MM.1S (cell line): ENCODE data around the gene ADGRE2.
"Not testable (repeated sequence)": the region's sequence is repeated elsewhere in the genome, so short reads cannot be mapped to it uniquely, and the experiment has no call there.

Experiments
- DNase-seq: peaks from one replicate; pipeline ENCODE4 v3.0.0-alpha.2; 2015
- H2AFZ ChIP-seq: fragments of 300-600 bp; sonication (generic); 2 replicates; pipeline ENCODE4 v1.6.0; 2016; ENCODE audit warnings: antibody characterized with exemption, low read length
- H3F3A ChIP-seq: fragments of 300-600 bp; sonication (generic); 2 replicates; pipeline ENCODE4 v1.6.1; 2016; ENCODE audit warnings: mild to moderate bottlenecking, antibody characterized with exemption, low read length, moderate library complexity, mixed read lengths; ENCODE audit not compliant: insufficient read depth
- H3K27ac ChIP-seq: fragments of 300-600 bp; sonication (generic); 2 replicates; pipeline ENCODE4 v1.5.1; 2016; ENCODE audit warnings: mild to moderate bottlenecking, low read length
- H3K27me3 ChIP-seq: fragments of 300-600 bp; sonication (generic); replicated peaks from 2 replicates; pipeline ENCODE4 v1.6.0; 2016; ENCODE audit warnings: low read length; ENCODE audit not compliant: insufficient read depth
- H3K36me3 ChIP-seq: fragments of 300-600 bp; sonication (generic); replicated peaks from 2 replicates; pipeline ENCODE4 v1.6.1; 2016; ENCODE audit warnings: mild to moderate bottlenecking, low read length, mixed read lengths; ENCODE audit not compliant: insufficient read depth
- H3K4me1 ChIP-seq: fragments of 300-600 bp; sonication (generic); 2 replicates; pipeline ENCODE4 v1.6.1; 2016; ENCODE audit warnings: low read length, mixed read lengths
- H3K4me2 ChIP-seq: fragments of 300-600 bp; sonication (generic); 2 replicates; pipeline ENCODE4 v1.6.0; 2016; ENCODE audit warnings: low read depth, low read length
- H3K4me3 ChIP-seq: fragments of 300-600 bp; sonication (generic); 2 replicates; pipeline ENCODE4 v1.5.1; 2016; ENCODE audit warnings: low read length, mixed read lengths
- H3K79me2 ChIP-seq: fragments of 300-600 bp; sonication (generic); 2 replicates; pipeline ENCODE4 v1.6.1; 2016; ENCODE audit warnings: mixed run types, low read length, mixed read lengths
- H3K9ac ChIP-seq: fragments of 300-600 bp; sonication (generic); 2 replicates; pipeline ENCODE4 v1.6.1; 2016; ENCODE audit warnings: low read length, mixed read lengths
- H3K9me2 ChIP-seq: fragments of 300-600 bp; sonication (generic); replicated peaks from 2 replicates; pipeline ENCODE4 v1.6.1; 2016; ENCODE audit warnings: mild to moderate bottlenecking, low read length, mixed read lengths; ENCODE audit not compliant: insufficient read depth
- H3K9me3 ChIP-seq: fragments of 300-600 bp; sonication (generic); replicated peaks from 2 replicates; pipeline ENCODE4 v1.6.1; 2016; ENCODE audit warnings: mild to moderate bottlenecking, low read length, mixed read lengths; ENCODE audit not compliant: insufficient read depth
- H4K20me1 ChIP-seq: fragments of 300-600 bp; sonication (generic); 2 replicates; pipeline ENCODE4 v1.6.1; 2016; ENCODE audit warnings: mild to moderate bottlenecking, low read length, moderate library complexity, mixed read lengths; ENCODE audit not compliant: insufficient read depth
- EZH2 ChIP-seq: fragments of 300-600 bp; sonication (generic); optimal IDR thresholded peaks from 2 replicates; pipeline ENCODE3; 2017; ENCODE audit warnings: low read depth, mild to moderate bottlenecking, antibody characterized with exemption, low read length, mixed read lengths
- EZH2phosphoT487 ChIP-seq: fragments of 300-600 bp; sonication (generic); IDR thresholded peaks from 2 replicates; pipeline ENCODE4 v1.6.1; 2018; ENCODE audit warnings: antibody characterized with exemption, low read length
- TF ChIP-seq, protein P1 (sequence below): fragments of 300-600 bp; sonication (generic); IDR thresholded peaks from 2 replicates; pipeline ENCODE4 v1.5.1; 2016; ENCODE audit warnings: antibody characterized with exemption, low read length, mixed read lengths

The ADGRE2 gene

DNA sequence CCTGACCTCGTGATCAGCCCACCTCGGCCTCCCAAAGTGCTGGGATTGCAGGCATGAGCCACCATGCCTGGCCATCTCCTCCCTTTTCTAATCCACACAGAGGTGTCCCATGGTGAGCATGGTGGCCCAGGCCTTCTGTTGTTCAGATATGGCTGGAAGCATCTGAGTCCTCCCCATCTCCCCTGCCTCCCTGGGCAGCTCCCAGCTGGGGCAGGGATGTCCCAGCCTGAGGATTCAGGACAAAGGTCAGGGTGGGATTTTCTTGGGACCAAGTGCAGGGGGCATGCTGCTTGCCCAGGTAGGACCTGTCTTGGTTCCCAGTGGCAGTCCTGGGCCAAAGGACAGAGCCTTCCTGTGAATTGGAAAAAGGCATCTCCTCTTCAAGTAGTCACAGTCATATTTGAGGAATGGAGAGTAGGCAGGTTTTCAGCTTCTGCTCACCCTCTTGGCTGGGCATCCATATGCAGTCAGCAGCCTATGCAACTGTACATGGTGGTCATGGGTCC lies 10.8 kb downstream of the ADGRE2 start:
- Histone ChIP-seq H3K36me3 (no peaks in the 10 kb centered on the region), H3K4me1 (no peaks in the 10 kb centered on the region), H3K9me2 (no peaks in the 10 kb centered on the region), H3K9ac (no peak overlapping the region), H3K79me2 (no peaks in the 10 kb centered on the region), H3K27me3 (peaks cover 34% of the 10 kb centered on the region), H2AFZ (no peak overlapping the region), H4K20me1 (no peaks in the 10 kb centered on the region), H3K4me2 (no peak overlapping the region), H3K4me3 (no peak overlapping the region), H3K9me3 (no peaks in the 10 kb centered on the region), H3K27ac (no peak overlapping the region), H3F3A (no peaks in the 10 kb centered on the region)
- no peak for DNase-seq
- TF ChIP-seq, protein P1, sequence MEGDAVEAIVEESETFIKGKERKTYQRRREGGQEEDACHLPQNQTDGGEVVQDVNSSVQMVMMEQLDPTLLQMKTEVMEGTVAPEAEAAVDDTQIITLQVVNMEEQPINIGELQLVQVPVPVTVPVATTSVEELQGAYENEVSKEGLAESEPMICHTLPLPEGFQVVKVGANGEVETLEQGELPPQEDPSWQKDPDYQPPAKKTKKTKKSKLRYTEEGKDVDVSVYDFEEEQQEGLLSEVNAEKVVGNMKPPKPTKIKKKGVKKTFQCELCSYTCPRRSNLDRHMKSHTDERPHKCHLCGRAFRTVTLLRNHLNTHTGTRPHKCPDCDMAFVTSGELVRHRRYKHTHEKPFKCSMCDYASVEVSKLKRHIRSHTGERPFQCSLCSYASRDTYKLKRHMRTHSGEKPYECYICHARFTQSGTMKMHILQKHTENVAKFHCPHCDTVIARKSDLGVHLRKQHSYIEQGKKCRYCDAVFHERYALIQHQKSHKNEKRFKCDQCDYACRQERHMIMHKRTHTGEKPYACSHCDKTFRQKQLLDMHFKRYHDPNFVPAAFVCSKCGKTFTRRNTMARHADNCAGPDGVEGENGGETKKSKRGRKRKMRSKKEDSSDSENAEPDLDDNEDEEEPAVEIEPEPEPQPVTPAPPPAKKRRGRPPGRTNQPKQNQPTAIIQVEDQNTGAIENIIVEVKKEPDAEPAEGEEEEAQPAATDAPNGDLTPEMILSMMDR = no peak
- TF ChIP-seq EZH2phosphoT487 (no peak), EZH2 (no peak)

GRCh38 chr19:14765841-14766240 lies 12.5 kb downstream of the ADGRE2 start:
- not testable (repeated sequence) for H4K20me1 ChIP-seq, H3K4me3 ChIP-seq, H3K9me3 ChIP-seq

GRCh38 chr19:14765403-14765802 lies 13.0 kb downstream of the ADGRE2 start:
- not testable (repeated sequence) for H3K27ac ChIP-seq, H2AFZ ChIP-seq, H3F3A ChIP-seq, H3K4me2 ChIP-seq, H3K9ac ChIP-seq, H3K4me1 ChIP-seq, H3K79me2 ChIP-seq, H3K4me3 ChIP-seq, DNase-seq, H4K20me1 ChIP-seq, H3K9me3 ChIP-seq, H3K9me2 ChIP-seq, H3K36me3 ChIP-seq
- peaks cover 48% of the 10 kb centered on the region for H3K27me3 ChIP-seq

More at GRCh38 chr19:14765841-14766240, 12.5 kb downstream of the ADGRE2 start:
- not testable (repeated sequence) for H3K9ac ChIP-seq, H2AFZ ChIP-seq, H3K27ac ChIP-seq, H3K4me1 ChIP-seq, H3K9me2 ChIP-seq, DNase-seq, H3F3A ChIP-seq, H3K36me3 ChIP-seq, H3K4me2 ChIP-seq, H3K79me2 ChIP-seq
- H3K27me3 ChIP-seq = peaks cover 43% of the 10 kb centered on the region

GRCh38 chr19:14764401-14764800 lies 14.0 kb downstream of the ADGRE2 start:
- Histone ChIP-seq H3K9me3 (no peaks in the 10 kb centered on the region), H3K27ac (no peak overlapping the region), H3K27me3 (peaks cover 47% of the 10 kb centered on the region), H4K20me1 (no peaks in the 10 kb centered on the region), H3K9ac (no peak overlapping the region), H3K9me2 (no peaks in the 10 kb centered on the region), H3K4me2 (no peak overlapping the region), H3K4me3 (no peak overlapping the region), H3K4me1 (no peaks in the 10 kb centered on the region), H2AFZ (no peak overlapping the region), H3K36me3 (no peaks in the 10 kb centered on the region), H3F3A (no peaks in the 10 kb centered on the region), H3K79me2 (no peaks in the 10 kb centered on the region)
- TF ChIP-seq EZH2 (no peak), EZH2phosphoT487 (no peak)
- TF ChIP-seq, protein P1 = no peak
- no peak for DNase-seq
